GM21367 (cell line): ENCODE data around the gene NPC2.

Source experiments
- ATAC-seq: cut with Tn5 transposase; IDR thresholded peaks from one replicate; pipeline ENCODE4 v1.9.1; 2021; ENCODE audit not compliant: unreplicated experiment

NPC2 gene

GRCh38 chr14:74519316-74520074, 26.4 kb upstream of the NPC2 start:
- no peak for ATAC-seq

GRCh38 chr14:74518221-74518620, 25.1 kb upstream of the NPC2 start:
- ATAC-seq, result no peak

DNA sequence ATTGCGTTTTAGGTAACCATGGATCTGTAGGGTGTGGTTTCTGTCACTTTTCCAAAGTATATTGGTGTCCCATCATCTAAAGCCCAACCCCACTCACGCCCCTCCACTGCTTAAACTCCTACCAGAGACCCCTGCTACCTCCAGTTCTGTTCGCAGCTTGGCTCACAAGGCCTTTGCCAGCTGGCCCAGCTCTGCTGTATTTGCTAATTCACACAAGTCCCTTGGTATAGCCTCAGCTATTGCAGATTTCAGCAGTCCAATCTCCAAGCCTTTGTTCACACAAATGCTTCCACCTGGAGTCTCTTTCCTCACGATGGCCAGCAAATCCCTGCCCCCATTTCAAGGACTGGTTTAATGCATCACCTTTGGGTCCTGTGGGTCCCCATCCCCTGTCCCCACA, 24.6 kb upstream of the NPC2 start:
- no peak for ATAC-seq

- ATAC-seq, result no peak
Observed at GRCh38 chr14:74516451-74517160, 23.5 kb upstream of the NPC2 start.

GRCh38 chr14:74515891-74516412, 22.8 kb upstream of the NPC2 start:
- ATAC-seq, result no peak

DNA sequence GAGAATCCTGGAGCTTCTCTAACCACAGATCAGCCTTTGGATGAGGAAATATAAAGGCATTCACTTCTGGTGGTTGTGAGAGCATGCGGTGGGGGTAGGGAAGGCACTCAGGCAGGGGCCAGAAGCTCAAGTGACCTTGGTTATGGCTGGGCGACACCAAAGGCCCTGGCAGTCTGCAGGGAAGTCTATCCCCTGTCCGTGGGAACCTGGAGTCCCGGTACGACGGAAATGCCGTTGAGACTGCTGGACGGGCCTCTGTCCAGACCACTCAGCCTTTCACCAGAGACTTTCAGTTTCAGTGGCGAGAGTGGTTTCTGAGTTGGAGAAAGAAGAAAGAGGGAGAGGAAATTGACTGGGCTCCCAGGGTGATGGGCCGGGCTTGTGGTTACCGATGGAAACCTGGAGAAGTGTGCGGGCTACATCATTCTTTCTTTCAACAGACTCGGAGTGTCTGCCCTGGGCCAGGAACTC, 21.4 kb upstream of the NPC2 start:
- ATAC-seq, result no peak

GRCh38 chr14:74511966-74512830, 19.1 kb upstream of the NPC2 start:
- no peak for ATAC-seq

- ATAC-seq, result no peak
Observed at GRCh38 chr14:74510959-74511409, 17.9 kb upstream of the NPC2 start.

DNA sequence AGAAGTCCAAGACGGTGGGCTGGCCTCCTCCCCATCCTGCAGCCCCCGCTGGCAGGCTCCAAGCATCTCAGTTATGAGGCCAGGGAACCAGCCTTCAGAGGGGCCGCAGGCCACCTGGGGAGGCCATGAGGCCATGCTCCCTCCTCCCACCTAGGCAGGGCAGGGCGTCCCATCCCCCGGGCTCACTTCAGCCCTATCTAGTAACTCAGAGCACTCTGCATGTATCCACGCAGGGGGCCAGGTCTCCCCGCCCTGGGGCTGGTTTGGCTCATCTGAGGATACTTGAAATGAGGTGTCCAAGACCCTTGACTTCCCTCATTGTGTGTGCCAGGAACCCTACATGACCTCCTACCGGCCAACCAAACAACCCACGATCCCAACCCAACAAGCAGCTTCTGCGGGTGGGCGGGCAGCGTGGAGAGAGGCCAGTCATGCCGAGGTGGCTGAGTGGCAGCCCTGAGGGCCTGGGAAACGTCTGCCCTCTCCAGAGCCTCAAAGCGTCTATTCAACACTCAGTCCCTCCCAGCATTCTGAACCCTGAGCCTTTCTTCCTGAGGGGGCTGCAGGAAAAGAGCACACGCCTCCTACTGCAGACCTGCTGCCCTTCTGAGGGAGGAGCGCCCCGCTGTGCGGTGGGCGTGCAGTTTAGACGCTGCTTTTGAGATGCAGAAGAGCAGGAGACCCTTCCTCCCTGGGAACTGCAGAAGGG, 17.3 kb upstream of the NPC2 start:
- no peak for ATAC-seq

- no peak for ATAC-seq
Observed at GRCh38 chr14:74509587-74510222, 16.6 kb upstream of the NPC2 start.

- no peak for ATAC-seq
Observed at GRCh38 chr14:74508844-74509428, 15.8 kb upstream of the NPC2 start.

DNA sequence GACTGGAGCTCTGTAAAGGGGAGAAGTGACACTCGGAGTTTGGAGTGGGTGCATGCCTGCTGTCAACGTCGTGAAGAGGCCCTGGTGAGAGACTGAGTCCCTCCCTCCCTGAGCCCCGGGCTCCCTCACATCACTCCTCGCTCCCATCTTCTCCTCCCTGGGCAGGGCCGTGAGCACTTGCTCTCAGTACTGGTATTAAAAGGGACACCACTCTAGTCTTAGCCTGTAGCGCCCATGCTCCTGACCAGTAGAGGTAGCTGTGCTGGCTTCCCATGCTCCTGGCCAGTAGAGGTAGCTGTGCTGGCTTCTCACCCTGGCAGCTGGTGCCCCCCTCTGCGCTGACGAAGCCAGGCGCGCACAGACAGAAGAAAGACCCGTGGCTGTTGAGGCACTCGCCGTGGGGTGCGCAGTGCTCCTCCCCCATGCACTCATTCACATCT, 15.2 kb upstream of the NPC2 start:
- ATAC-seq, result no peak

GRCh38 chr14:74507840-74508239, 14.7 kb upstream of the NPC2 start:
- ATAC-seq, result no peak

DNA sequence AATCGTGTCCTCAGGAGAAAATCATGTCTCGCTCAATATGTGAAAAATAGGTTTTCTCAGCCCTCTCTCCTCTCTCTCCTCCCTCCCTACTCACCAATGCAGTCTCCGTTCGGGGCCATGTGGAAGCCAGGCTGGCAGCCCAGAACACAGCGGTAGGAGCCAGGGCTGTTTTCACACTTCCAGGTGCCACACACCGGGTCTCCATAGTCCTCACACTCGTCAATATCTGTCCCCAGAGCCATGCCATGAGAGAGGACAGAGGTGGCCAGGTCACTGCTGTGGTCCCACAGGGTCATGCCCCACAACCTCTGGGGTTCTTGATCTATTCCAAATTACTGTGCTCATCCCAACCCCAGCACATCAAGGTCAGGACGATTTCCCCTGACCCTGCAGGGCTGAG, 14.0 kb upstream of the NPC2 start:
- no peak for ATAC-seq

DNA sequence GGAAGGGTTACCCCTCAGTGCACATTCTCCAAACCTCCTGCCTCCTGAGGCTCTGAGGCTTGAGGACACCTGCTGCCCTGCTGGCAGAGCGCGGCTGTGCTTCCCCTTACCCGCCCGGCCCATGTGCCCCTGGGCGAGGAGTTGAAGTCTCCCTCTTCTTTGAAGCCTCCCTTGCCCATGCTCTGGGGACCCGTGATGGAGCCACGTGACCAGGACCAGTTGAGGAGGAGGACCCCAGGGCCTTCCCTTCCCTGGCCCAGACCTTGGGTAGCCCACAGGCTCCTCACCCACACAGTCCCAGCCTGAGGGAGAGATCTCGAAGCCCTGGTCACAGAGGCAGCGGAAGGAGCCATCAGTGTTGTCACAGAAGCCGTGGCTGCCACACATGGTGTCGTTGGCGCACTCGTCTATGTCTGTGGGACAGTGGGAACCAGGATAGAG, 13.3 kb upstream of the NPC2 start:
- ATAC-seq, result no peak

DNA sequence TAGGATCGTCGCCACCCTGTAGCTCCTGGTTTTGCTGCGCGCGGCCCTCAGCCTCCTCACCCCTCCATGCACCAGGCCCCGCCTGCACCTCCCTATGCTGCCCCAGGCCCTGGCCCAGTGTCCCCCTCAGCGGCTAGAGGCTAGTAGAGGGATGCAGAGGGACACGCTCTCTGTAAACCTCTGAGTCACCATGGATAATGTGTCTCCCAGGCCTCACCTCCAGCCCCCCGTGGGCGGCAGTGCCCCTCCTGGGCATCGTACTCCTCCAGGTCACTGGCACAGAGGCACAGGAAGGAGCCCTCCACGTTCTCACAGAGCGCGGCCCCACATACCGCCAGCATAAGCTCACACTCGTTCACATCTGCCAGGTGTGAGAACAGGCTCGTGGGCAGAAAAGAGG, 12.7 kb upstream of the NPC2 start:
- ATAC-seq, result no peak

- no peak for ATAC-seq
Observed at GRCh38 chr14:74504874-74505720, 12.0 kb upstream of the NPC2 start.

GRCh38 chr14:74504412-74504811, 11.3 kb upstream of the NPC2 start:
- ATAC-seq, result no peak

DNA sequence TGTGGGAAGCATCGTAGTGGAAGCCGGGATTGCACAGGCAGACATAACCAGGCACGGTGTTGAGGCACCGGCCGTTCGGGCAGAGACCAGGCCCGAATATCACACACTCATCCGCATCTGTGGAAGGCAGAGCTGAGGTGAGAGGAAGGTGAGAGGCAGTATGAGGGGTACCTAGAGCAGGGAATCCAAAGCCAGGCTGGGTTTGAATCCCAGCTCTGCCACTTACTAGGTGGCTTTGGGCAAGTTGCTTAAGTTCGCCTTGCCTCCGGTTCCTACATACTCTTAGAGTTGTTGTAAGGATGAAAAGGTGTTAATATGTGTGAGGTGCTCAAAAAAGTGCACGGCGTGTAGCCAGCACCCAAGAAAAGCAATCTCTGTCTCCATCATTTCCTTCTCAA, 10.8 kb upstream of the NPC2 start:
- ATAC-seq, result no peak
